ENCODE measurements around the gene WIPF3. TPM values are rescaled to one million over a fixed set of nuclear protein-coding genes. Genes with fewer than 3 reads are reported as not detected.

The WIPF3 gene, protein sequence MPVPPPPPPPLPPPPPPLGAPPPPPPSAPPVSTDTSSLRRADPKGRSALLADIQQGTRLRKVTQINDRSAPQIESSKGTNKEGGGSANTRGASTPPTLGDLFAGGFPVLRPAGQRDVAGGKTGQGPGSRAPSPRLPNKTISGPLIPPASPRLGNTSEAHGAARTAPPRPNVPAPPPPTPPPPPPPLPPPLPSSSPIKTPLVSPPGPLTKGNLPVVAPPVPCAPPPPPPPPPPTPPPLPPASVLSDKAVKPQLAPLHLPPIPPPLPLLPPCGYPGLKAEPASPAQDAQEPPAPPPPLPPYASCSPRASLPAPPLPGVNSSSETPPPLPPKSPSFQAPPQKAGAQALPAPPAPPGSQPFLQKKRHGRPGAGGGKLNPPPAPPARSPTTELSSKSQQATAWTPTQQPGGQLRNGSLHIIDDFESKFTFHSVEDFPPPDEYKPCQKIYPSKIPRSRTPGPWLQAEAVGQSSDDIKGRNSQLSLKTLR
- total RNA-seq (2014; rRNA removed; shearing (Covaris generic)), result not detected in 2 replicates
- not detected in 2 replicates for polyA plus RNA-seq (2015; cell fraction: cytosol; rRNA removed)
- not detected in 2 replicates for polyA plus RNA-seq (2015; cell fraction: nucleus; rRNA removed)

- DNase-seq (ENCODE audit: low read depth), result no peak
Observed at GRCh38 chr7:29806208-29806994, at the start of gene WIPF3. Gene WIPF3 (plus strand): TSS chr7:29806508. CDS start chr7:29834725, 28,217 bp downstream.

- no peak for DNase-seq (ENCODE audit: low read depth)
Observed at GRCh38 chr7:29763266-29763665, 43.0 kb upstream of the WIPF3 start.

- no peak for DNase-seq (ENCODE audit: low read depth)
Observed at GRCh38 chr7:29764227-29764626, 42.1 kb upstream of the WIPF3 start.

DNA sequence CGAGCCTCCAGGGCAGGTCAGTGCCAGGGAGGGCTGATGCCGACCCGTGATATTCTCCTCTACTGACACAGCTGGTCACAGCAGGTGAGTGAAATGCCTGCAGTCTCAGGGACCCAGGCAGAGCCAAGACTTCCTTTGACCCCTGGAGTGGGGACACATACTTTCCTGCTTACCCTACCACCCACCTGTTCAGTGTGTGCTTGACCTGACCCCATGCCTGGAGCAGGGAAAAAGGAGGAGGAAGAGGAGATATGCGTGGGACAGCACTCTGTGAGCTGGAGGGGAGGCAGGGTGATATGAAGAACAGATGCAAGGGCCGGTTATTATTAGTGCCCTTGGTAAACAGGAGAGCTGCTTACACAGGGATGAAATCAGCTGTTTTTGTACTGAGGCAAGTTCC, 40.8 kb upstream of the WIPF3 start:
- no peak for DNase-seq (ENCODE audit: low read depth)

DNA sequence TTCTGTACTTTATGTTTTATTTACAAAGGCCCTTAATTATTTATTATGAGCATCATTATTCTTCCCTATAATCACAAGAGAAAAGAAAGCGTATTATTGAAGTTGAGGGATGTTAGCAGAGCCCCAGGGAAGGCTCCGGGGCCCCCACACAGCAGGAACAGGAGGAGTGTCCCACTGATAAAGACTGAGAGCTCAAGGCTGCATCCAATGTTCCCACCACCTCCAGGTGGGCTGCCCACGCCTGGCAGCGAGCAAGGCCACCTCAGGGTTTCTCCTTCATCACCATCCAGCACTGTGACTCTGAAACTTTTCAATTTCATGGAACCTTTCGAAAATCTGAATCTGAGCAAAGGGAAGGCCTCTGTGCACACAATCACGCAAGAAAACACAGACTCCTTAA, 35.9 kb upstream of the WIPF3 start:
- DNase-seq (ENCODE audit: low read depth), result no peak

DNA sequence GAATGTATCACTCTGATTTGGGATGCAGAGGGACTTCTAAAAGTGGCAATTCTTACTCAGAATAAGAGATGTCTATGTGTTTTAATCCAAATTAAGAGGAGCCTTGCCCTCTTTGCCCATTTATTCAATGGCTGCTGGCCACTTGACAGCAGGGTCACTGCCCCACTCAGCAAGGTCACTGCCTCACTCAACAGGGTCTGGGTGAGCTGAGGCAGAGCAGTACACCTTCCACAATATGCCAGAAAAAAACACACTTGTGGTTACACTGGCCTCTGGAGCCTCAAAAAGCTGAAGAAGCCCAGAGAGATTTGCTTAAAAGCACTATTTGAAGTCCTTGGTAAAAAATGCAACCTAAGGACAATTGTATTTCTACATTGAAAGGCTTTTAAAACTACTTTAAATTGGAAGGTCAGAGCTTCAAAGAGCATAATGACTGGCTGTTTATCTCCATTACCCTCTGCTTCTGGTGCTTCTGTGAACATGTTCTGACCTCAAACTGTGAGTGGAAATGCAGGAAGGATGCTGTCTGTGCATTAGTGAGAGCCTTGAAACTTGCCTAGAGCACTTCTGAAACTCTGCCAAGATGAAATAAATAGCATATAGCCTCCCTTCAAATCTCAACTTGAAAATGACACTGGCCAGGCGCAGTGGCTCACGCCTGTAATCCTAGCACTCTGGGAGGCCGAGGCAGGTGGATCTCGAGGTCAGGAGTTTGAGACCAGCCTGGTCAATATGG, 35.1 kb upstream of the WIPF3 start:
- no peak for DNase-seq (ENCODE audit: low read depth)

GRCh38 chr7:29779017-29779416, 27.3 kb upstream of the WIPF3 start:
- no peak for DNase-seq (ENCODE audit: low read depth)

- DNase-seq (ENCODE audit: low read depth), result no peak
Observed at GRCh38 chr7:29780346-29780745, 26.0 kb upstream of the WIPF3 start.

GRCh38 chr7:29783671-29784070, 22.6 kb upstream of the WIPF3 start:
- DNase-seq (ENCODE audit: low read depth), result no peak

- DNase-seq (ENCODE audit: low read depth), result no peak
Observed at GRCh38 chr7:29793507-29793906, 12.8 kb upstream of the WIPF3 start.

DNA sequence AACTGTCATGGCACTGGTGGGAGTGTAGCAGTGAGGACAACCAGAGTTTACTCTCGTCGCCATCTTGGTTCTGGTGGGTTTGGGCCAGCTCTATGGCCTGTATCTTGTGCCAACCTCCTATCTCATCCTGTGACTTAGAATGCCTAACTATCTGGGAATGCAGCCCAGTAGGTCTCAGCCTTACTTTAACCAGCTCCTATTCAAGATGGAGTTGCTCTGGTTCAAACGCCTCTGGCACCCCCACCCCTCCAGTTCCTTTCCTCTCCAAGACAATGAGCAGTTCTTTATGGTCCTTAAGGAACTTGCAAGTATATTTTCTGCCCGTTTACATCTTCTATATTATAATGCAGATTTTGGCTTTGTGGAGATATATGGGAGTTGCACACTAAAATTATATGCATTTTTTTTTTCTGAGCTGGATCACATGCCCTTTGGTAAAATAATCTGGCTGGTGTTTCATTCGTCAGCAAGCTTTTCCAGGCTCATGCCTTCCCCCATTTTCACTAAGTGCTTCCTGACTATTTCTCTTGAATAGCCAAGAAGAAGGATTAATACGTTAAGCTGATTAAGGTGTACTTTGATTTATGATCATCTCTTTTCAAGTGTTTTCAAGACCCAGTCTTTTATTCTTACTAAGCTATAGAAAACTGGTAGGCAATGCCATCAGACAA, 11.2 kb upstream of the WIPF3 start:
- DNase-seq (ENCODE audit: low read depth), result no peak

GRCh38 chr7:29795696-29796580, 10.4 kb upstream of the WIPF3 start:
- DNase-seq (ENCODE audit: low read depth), result no peak

- DNase-seq (ENCODE audit: low read depth), result peak; percentile 10
Observed at GRCh38 chr7:29797112-29797944, 9.0 kb upstream of the WIPF3 start.

GRCh38 chr7:29798422-29798821, 7.9 kb upstream of the WIPF3 start:
- no peak for DNase-seq (ENCODE audit: low read depth)

GRCh38 chr7:29801929-29802328, 4.4 kb upstream of the WIPF3 start:
- no peak for DNase-seq (ENCODE audit: low read depth)

- DNase-seq (ENCODE audit: low read depth), result no peak
Observed at GRCh38 chr7:29805031-29805430, 1.3 kb upstream of the WIPF3 start.

GRCh38 chr7:29805886-29806207, 461 bp upstream of the WIPF3 start:
- DNase-seq (ENCODE audit: low read depth), result no peak

DNA sequence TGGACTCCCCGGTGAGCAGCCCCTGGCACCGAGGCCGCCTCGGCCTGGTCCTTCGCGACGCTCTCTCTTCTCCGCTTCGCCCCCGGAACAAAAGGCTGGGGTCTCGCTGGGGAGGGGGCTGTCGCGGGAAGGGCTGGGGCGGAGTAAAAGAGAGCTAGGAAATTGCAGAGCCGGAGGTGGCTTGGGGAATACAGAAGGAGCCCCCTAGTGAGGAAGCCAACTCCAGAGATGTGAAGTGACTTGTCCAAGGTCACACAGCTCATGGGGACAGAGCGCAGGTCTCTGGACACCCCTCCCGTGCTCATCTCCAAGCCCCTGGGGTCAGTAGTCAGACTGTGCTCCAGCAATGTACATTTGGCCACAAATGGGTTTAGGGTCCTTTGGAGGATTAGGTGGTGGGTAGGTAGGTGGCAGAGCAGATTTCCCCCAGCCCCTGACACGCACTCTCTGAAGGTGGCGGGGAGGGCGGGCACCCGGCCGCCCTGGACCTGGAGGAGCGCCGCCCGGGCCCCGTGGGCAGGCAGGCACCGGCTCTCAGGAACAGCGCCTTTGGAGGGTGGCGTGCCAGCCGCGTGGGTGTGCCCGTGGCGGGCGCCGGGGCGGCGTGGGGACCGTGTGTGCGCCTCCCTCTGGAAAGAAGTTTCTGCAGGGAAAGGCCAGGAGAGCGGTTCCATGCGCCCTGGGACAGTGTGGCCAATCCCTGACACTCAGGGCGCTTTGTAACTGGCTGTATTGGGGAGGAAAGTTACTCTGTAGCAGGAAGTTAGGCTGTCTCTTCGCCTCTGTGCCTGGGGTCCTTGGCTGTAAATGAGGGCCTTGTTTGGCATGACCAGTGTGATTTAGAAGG, 910 bp downstream of the WIPF3 start:
- no peak for DNase-seq (ENCODE audit: low read depth)
